NCI-H2081 (cell line): ENCODE data around the gene RRP1.
"Not testable (repeated sequence)": the region's sequence is repeated elsewhere in the genome, so short reads cannot be mapped to it uniquely, and the experiment has no call there.

Experiments
- DNase-seq, 2 experiments: peaks; one replicate each; lab custom pipeline; 2025; lab: John Stamatoyannopoulos, UW

Gene RRP1

DNA sequence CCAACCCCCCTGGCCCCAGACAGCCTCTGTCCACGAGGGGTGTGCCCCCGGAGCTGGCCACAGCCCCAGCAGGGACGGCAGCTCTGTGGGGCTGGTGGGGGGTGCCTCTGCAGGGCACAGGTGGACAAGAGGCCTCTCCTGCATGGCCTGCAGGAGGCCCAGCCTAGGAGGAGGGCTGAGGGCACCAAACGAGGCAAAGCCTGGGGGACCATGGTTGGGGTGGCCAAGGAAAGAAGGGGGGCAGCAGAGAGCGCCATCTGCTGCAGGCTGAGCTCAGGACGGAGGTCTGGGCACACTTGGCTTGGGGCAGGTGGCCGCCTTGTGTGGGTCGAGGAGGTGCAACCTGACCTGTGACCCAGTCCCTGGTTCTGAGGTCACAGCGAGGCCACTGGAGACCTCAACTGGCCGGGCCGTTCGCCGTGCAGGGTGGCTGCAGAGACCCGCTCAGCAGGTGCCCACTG, 27.3 kb downstream of the RRP1 start:
- DNase-seq, result no peak

DNA sequence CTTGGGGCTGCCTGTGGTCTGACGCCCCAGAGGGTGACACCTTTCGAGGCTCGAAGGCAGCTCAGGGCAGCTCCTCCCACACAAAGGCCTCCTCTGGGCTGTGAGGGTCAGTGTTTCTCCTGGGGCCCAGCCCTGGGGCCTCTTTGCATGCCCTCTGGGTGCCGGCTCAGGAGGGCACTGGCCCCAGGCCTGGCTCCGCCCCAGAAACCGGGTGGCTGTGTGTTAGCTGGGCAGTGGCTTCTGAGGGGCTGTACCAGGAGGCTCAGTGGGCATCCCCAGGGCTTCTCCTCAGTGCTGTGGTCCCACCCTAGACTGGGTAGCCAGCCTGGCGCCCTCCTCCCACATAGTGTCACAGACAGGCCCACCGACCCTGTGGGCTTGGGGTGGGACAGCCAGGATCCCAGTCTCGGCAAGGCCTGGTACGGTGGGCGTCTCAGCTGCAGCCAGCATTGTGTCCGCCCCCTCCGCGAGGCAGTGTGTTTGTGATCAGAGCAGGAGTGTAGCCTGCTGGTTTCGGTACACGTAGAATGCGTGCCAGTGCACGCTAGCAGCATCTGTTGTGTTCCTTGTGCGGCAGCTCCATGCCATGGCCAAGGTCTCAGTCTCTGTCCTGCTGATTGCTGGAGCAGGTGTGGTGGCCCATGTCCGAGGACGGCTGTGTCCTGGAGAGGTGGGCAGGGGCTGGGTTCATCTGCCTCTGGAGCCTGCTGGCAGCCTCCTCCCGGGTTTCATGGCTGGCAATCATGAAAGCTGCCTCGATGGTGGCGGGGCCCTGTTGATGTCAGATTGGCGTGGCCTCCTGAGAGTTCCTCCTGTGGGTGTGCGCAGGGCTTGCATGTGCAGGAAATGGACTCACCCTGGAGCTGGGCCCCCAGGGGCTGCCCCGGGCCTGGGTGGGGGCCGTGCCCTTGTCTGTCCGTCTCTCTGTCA, 28.0 kb downstream of the RRP1 start:
- no peak for DNase-seq

DNA sequence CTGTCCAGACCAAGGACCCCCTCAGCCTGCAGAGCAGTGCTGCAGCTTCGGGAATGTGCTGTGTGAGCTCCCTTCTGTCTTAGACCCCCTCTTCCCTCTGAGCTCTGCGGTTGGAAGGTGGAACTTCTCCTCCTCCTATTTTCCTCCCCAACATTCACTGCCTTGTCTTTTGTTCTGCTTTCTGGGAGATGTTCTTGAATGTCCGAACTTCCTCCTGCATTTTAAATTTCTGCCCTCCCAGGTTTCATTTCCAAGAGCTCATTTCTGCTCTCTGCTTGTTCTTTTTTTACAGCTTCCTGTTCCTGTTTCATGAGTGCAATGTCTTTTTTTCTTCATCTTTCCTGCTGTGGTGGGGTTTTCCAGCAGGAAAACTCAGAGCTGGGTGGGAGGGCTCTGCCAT, 29.3 kb downstream of the RRP1 start:
- no peak for DNase-seq

DNA sequence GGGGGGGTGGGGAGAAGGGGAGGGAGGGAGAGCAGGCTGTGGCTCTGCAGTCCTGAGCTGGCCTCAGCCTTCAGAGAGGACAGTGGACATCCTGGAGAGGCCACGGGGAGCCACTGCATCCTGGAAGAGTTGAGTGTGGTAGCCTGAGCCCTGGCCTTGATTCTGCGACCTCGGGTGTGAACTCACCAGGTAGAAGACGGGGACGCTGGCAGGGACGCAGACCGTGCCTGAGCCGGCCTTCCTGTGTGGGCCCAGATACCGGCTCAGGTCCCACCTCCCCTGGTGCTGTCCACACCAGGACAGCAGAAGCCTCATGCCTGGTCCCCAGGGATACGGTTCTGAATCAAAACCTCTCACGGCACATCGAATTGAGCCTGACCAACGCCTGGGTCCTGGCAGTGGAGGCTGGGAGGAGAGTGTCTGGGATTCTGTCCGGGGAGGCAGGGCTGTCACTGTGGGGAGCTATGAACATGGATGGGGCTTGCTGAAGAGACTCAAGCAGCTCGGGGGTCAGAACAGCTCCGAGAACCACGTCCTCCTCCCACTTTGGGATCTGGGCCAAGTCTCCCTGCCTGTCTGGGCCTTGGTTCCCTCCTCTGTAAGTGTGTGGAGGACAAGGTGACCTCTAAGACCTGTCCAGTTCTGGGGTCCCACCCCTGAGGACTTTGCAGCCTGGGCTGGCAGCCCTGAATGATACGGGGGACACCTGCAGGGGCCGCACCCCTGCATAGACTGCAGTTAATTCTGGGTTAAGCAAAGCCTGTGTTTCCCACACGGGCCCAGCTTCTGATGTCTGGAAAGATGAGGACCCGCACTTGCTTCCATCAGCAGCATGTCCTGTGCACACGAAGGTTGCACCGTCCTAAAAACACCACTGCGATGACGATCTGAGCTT, 30.4 kb downstream of the RRP1 start:
- no peak for DNase-seq

DNA sequence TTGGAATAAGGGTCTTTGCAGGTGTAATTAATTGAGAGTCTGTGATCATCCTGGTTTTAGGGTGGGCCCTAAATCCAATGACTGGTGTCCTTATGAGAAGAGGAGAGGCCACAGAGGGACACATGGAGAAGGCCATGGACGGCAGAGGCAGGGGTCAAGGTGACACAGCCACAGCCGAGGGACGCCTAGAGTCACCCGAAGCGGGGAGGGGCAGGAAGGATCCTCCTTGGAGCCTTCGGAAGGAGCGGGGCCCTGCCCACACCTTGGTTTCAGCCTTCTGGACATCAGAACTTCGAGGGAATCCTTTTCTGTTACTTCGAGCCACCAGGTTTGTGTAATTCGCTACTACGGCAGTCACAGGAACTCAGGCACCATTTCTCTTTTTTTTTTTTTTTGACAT, 31.1 kb downstream of the RRP1 start:
- DNase-seq, result no peak

DNA sequence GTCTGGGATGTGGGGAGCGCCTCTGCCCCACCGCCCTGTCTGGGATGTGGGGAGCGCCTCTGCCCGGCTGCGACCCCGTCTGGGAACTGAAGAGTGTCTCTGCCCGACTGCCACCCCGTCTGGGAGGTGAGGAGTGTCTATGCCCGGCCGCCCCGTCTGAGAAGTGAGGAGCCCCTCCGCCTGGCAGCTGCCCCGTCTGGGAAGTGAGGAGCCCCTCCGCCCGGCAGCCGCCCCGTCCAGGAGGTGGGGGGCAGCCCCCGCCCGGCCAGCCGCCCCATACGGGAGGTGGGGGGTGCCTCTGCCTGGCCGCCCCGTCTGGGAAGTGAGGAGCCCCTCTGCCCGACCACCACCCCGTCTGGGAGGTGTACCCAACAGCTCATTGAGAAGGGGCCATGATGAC, 32.8 kb downstream of the RRP1 start:
- DNase-seq, result not testable (repeated sequence)

DNA sequence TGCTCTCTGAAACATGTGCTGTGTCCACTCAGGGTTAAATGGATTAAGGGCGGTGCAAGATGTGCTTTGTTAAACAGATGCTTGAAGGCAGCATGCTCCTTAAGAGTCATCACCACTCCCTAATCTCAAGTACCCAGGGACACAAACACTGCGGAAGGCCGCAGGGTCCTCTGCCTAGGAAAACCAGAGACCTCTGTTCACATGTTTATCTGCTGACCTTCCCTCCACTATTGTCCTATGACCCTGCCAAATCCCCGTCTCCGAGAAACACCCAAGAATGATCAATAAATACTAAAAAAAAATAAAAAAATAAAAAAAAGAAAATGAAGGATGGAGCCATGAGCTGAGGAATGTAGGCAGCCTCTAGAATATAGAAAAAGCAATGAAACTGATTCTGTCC, 33.4 kb downstream of the RRP1 start:
- not testable (repeated sequence) for DNase-seq

DNA sequence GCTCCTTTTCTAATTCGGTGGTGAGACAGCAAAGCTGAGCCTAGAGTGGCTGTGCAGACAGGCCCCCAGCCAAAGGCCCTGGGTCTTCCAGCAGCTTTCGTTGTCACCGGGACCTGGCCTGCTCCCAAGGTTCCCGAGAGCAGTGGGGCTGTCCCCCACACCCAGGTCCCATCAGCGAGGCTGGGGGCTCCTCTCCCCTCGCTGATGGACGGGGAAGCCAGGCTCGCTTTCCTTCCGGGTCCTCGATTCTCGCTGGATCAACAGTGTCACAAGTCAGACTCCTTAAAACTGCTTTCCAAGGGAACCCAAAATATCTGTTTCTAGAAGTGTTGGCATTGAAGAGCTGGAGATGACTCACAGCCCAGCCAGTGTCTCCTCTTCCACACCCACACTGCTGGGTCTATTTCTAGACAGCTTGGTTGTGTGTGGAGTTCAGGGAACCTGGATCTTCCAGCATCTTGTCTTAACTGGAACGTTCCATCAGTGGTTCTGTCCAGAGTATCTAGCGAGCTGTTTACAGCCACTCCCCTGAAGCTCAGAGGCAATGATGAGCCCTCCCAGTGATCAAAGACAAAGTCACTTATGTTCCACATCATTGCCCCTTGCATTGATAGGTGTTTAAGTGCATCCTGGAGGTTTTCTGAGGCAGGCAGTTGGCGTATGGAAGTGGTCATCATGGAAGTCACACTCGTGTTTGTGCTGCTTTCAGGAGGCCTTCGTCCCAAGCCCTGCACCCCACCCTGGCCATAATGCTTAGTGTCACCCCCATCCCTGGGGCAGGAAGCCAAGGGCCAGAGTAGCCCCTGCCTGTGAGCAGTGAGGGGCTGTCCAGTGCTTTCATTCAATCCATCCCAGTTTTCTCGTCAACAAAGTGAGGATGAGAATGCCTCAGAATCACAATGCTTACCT, 35.2 kb downstream of the RRP1 start:
- DNase-seq, result no peak

DNA sequence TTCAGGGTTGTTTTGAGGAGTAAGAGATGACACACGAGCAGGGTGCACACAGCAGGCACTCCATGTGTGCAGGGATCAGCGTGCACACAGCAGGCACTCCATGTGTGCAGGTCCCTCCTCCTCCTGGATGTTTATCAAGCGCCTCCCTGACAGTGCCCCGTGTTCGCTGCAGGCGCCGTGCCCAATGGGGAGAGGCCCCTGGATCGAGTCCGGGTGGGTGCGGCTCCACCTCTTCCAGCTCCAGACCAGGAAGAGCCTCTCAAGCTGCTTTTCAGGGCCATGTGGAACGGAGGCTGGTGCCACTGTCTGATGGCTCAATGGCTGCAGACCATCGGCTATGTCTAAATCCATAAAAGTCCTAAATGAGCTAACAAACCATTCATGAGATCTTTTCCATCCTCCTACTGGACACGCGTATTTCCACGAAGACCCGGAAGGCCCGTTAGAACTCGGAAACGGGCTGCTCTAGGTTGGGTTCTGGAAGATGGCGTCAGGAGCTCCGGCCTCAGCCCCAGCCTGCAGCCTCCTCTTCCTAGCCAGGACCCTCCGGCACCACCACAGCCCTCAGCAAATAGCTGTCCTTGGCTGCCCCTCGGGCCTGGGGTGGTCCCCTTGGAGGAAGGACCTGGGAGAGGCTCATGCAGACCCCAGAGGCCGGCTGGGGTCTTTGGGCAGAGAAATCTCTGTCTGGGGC, 36.0 kb downstream of the RRP1 start:
- DNase-seq, result no peak

DNA sequence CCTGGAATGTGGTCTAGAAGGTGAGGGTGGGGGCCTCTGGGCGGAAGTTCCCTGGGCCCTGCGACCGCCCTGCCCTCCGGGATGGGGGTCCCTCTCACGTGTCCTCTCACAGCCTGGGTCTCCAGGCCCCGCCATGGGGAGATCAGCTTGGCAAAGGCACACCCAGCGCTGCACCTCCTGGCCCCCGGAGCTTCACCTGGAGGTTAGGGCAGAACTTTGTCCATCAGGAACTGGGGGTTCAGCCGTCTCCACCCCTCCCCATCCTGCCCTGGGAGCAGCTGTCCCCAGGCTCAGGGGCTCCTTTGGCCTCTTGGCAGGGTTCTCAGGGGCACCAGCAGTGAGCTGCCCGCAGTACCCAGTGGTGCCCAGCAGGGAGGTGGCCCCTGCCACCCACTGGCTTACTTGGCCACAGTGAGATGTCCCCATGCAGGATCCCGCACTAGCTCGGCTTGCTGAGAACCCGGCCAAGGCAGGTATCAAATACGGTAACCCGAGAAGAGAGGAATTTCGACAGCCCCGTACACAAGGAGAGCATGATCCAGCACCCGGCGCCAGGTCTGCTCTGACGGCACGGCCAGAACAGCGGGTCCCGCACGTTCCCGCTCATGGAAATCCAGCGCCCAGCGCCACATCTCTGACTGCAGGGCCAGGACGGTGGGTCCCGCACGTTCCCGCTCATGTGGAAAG, 36.7 kb downstream of the RRP1 start:
- DNase-seq, result no peak

DNA sequence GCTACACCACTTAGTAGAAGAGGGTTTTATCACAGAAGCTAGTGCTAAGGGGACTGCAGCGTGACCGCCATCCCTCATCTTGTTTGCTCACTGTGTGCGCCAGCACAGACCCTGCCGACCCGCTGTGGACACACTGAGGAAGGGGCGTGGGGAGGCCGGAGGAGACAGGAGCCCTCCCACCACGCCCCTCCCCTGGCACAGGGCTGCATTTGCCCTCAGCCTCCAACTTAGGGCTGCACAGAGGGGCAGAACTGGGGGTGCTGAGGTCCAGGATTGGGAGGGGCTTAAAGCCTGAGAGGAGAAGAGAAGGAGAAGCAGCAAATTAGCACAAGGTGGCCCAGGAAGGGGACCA, 37.2 kb downstream of the RRP1 start:
- DNase-seq, result no peak

DNA sequence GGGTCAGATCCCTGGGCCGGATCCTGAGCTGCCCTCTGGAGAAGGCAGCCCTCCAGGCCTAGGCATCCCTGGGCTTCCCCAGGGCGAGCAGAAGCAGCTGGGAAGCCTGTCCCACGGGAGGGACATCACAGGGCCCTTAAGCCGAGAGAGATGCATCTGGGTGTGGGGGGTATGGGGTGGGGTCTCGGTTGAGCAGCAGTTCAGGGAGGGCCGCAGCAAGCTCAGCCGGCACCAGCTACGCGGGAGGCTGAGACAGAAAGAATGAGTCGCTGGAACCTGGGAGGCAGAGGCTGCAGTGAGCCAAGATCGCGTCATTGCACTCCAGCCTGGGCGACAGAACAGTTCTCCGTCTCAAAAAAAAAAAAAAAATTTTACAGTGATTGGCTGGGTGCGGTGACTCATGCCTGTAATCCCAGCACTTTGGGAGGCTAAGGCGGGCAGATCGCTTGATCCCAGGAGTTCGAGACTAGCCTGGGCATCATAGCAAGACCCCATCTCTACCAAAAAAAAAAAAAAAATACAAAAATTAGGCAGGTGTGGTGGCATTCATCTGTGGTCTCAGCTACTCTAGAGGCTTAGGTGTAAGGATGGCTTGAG, 37.7 kb downstream of the RRP1 start:
- DNase-seq, result no peak

DNA sequence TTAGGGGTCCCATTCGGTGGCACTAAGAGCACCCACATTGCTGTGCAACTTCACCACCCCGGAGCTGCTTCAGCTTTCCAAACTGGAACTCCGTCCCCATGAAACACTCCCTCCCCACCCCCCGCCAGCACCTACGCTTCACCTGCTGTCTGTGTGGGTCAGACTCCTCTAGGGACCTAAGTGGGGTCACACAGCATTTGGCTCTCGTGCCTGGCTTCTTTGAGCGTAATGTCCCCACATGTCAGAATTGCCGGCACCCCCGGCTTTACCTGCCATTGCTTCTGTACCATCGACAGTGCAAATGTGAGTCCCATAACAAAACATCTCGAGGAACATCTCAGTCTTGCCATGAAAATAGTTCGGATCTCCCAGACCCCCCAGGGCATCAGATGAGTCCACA, 39.8 kb downstream of the RRP1 start:
- no peak for DNase-seq

DNA sequence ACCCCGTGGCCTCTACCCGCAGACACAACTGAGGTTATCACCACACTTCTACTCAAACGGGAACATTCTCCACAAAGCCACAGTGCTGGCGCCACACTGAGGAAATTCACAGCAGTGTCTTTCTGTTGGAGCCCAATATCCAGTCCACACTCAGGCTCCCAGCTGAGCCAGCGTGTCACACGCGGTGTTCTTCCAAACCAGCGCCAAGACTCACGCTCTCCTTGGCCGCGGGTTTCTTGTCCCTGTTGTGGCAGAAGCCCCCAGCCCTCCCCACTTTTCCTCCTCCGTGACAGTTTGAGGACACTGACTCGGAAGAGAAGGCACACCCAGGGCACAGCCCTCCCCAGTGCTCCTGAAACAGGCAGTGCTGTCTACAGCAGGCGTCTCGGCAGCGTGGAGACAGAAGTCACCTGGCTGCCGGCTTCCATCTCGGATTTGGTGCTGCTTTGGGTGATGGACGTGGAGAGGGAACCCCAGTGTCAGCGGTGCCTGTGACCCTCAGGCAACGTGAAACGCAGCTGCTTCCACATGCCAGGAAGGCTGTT, 40.3 kb downstream of the RRP1 start:
- DNase-seq, result no peak

DNA sequence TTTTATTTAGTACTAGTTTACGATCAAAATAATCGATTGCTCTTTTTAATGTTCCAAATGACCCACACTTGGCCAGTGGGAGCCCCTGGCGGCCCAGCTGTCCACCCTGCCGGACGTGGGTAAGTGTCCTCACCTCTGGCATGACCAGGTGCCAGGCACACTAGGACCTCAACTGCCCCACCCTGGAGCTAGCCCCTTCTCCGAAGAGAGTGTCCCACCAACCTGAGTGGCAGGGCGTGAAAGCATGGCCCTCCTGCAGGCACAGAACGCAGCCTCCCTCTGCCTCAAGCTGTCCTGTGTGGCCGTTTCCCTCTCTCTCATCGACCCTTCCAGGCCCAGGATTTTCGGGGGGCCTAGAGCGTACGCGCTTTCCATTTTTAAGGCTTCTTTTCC, 42.8 kb downstream of the RRP1 start:
- no peak for DNase-seq

DNA sequence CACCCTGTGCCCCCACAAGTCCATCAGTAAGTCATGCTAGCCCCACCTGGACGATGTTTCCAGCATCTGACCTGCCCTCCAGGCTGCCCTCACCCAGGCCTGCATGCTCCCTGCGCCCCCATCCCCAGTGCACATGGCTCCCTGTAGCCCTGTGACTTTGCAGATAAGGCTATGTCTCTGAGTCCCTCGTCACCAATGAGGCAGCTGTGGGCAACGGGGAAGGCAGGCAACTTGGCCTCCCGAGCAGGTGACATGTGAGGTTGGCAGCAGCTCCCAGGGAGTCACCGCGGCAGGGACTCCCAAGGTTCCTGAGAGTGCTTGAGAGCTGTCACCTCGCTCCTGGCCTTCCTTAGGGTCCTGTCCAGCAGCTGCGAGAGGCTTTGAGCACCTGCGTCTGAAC, 43.3 kb downstream of the RRP1 start:
- no peak for DNase-seq

DNA sequence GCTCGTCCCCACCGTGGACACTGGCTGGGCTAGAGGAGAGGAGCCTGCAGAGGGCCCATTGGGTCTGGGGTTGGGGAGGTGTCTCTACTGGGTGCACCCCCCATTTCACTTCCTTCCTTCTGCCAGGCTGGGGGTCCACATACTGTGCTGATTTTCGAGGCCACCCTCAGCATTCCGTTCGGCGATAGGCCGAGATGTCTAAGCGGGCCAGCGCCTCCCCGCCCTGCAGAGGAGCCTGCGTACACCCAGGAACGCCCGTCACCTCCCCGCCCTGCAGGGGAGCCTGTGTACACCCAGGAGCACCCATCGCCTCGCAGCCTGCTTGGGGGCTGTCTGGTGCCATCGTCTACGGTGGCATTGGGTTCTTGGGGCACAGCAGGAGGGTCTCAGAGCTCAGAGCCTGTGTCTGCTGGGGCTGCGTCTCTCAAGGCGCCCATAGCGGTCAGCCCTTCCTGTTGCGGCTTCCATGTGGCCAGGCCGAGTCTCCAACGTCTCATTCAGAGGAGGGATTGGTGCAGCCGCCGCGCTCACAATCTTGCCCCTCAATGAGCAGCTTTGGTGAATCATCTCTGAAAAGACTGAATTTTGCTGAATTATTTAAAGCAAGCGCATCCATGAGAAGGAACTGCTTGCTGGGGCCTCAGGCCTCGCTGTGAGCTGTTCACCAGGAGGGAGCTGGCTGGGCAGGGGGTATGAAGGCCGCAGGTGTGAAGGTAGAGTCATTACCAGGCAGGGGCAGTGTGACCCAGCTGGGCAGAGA, 44.9 kb downstream of the RRP1 start:
- no peak for DNase-seq

DNA sequence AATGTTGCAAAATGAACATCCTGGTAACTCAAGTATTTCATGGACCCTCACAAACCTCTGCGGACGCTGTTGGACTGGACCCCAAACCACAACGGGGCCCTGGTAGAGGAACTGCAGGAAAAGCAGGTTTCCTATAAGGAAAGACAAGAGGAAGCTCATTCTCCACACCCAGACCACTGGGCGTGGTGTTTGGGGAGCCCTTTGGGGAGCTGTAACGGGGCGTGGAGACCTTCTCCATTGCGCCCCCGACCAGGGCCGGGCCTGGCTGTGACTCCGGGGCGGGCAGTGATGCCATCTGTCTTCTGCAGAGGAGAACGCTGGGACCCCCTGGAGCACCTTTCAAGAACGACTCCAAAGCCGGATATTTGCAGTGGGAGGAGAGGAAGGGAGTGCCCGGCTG, 45.7 kb downstream of the RRP1 start:
- DNase-seq, result no peak

DNA sequence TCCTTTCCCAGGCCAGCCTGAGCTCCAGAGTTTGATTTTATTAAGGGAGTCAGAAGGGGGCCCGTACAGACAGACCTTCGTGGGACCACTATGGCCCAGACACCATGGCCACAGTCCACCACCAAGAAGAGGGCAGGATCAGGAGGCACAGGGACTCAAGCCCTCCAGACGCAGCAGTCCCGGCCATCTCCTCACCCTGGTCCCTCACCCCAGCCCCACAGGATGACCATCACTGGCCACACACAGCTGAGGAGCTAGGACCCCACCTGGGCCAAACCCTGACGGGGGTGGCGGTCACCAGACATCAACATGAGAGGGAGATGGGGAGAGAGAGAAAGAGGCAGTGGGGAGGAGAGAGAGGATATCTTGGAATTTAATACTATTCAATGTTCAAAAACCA, 46.5 kb downstream of the RRP1 start:
- no peak for DNase-seq
